Urinary bladder (tissue), 4 donors: Measurements from ENCODE around the gene TECPR2. TPM values are rescaled to one million over a fixed set of nuclear protein-coding genes. Genes with fewer than 3 reads are reported as not detected.

Experiments used
- DNase-seq: peaks from one replicate; pipeline ENCODE4 v3.0.0-alpha.2; 2015; ENCODE audit errors: extremely low spot score
- H3K27ac ChIP-seq: one replicate; pipeline ENCODE4 v1.5.1; 2013; ENCODE audit warnings: low read depth, mild to moderate bottlenecking, moderate library complexity
- H3K36me3 ChIP-seq: one replicate; pipeline ENCODE4 v1.6.1; 2013; ENCODE audit warnings: mild to moderate bottlenecking, moderate library complexity; ENCODE audit not compliant: insufficient read depth
- H3K4me1 ChIP-seq: one replicate; pipeline ENCODE4 v1.6.1; 2013; ENCODE audit warnings: mild to moderate bottlenecking, moderate library complexity; ENCODE audit not compliant: insufficient read depth
- H3K4me3 ChIP-seq: one replicate; pipeline ENCODE4 v1.5.1; 2013; ENCODE audit warnings: low read depth, low read length
- WGBS: extraction: QIAGEN DNeasy Blood & Tissue Kit; methylation state at CpG from one replicate; pipeline ENCODE4 v1.1.7; 2013; 5-methylcytosine and 5-hydroxymethylcytosine counted together
- polyA plus RNA-seq: library from polyadenylated mRNA; stranded (reverse); fragments of 200-250 nt; gene quantifications from one replicate; pipeline ENCODE4 v1.2.3, GENCODE V29; 2013
- total RNA-seq: library from RNA; depleted of rRNA; stranded (reverse); fragments of >200 nt; gene quantifications from one replicate; pipeline ENCODE4 v1.2.3, GENCODE V29; 2014
- donor health status: healthy with polysubstance abuse.
- donor health status: healthy.

The TECPR2 gene
- total and polyA plus RNA-seq, 2 donors: 12.5 to 15.6 TPM

DNA sequence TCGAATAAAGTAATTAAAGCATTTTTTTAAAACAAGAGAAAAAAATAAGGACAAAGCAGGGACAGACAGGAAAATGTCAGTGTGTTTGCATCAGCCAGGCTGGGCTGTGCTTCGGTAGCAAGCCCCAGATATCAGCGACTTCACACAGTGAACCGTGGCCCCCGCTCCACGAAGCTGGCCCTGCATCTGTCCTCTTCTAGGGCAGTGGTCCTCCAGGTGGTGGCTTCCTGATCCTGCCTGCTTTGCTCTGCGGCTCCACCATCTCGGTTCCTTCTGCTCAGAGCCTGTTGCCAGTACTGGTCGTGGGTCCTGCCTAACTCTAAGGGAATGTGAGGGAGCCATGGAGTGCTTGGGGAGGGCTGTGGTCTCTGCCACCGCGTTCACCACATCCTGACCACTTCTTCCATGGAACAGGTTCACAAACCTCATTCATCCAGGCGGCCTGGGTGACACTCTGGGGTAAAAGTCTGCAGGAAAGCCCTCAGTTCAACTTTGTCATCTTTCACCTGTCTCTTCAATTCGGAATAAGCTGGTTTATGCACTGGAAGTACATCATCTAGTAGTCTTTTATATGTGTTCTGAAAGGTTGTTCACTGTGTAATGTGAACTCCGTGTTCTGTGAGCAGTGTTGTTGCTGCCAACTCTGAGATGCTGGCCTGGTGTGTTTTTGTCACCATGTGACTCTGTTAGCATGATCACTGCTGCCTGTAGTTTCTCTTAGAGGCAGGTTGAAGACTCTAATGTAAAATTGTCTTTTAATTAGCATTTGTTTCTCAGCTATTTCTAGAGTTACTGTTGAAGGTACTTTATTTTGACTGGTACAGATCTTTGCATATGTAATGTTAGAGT is 99.0 kb downstream of the TECPR2 start:
- 84% methylated on average over 14 of the region's 14 CpGs for WGBS
- no peak overlapping the region for H3K27ac ChIP-seq
- H3K4me1 ChIP-seq: no peaks in the 10 kb centered on the region
- DNase-seq: no peak
- H3K4me3 ChIP-seq: no peak overlapping the region
- no peaks in the 10 kb centered on the region for H3K36me3 ChIP-seq

DNA sequence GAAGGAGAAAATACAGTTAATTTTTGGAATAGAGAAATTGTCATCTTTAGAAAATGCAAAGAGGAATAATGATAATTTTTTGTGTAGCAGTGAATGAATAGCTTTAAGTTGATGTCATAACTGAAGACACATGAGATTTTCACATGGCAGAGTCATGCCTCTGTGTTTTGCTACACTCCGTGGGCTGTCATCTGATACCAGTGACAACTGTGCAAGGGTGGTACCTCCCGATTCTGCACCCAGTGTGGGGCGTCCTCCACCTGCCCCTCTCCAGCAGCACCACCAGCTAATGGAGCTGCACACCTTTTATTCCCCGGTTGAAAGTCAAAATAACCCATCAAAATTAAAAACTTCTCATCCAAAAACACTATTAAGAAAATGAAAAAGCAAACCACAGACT is 99.7 kb downstream of the TECPR2 start:
- no peaks in the 10 kb centered on the region for H3K36me3 ChIP-seq
- no peaks in the 10 kb centered on the region for H3K4me1 ChIP-seq
- WGBS: 82% methylated on average over 4 of the region's 4 CpGs
- no peak overlapping the region for H3K4me3 ChIP-seq
- DNase-seq: no peak
- H3K27ac ChIP-seq: no peak overlapping the region

DNA sequence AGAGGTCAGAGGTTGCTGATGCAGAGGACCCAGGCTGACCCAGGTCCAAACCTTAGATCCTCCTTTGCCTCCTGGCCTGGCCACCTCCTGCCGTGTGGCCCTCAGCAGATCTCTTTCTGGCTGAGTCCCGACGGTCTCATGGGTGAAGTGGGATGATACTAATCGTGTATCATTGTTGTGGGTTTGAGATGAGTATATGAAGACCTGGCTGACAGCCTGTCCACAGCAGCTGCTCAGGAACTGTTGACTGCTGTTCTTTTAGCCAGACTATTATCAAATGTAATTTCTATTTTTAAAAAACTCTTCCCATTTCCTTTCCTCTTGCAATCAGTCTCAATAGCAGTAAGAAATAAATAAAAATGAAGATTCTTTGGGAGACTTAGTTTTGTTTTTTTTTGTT is 101.3 kb downstream of the TECPR2 start:
- Histone ChIP-seq H3K4me3 (no peak overlapping the region), H3K4me1 (no peaks in the 10 kb centered on the region), H3K27ac (no peak overlapping the region), H3K36me3 (no peaks in the 10 kb centered on the region)
- WGBS: 97% methylated on average over 4 of the region's 4 CpGs
- no peak for DNase-seq

DNA sequence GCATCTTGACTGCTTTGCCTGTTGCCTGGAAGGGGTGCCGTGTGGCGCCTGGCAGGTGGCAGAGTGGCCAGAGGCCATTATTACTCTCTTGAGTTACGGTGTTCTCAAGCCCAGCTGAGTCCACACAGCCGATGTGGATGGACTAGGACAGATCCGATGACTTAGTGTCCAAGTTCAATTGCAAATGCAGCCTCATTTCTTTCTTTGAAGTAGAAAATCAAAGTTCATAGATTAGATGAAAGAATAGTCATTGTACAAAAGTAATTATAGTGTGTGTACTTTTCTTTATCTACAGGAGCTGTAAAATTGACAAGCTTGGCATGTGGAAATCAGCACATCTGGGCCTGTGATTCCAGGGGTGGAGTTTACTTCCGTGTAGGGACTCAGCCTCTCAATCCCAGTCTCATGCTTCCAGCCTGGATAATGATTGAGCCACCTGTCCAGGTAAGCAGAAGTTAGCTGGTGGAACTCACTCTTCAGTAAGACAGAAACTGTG is 102.2 kb downstream of the TECPR2 start:
- Histone ChIP-seq H3K4me1 (no peaks in the 10 kb centered on the region), H3K4me3 (no peak overlapping the region), H3K27ac (no peak overlapping the region), H3K36me3 (no peaks in the 10 kb centered on the region)
- DNase-seq: no peak
- 92% methylated on average over 6 of the region's 6 CpGs for WGBS

DNA sequence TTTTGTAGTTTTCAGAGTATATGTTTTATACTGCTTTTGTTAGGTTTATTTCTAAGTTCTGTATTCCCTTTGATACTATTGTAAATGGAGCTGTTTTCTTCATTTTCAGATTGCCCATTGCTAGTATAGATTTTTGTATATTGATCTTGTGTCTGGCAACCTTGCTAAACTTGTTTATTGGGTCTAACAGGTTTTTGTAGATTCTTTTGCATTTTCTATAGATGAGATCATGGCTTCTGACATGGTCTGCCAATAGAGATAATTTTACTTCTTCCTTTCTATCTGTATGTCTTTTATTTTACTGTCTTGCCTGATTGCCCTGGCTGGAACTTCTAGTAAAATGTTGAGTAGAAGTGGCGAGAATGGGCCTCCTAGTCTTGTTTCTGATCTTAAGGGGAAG is 106.5 kb downstream of the TECPR2 start:
- peaks cover 2% of the 10 kb centered on the region for H3K4me1 ChIP-seq
- no peak for DNase-seq
- no peaks in the 10 kb centered on the region for H3K36me3 ChIP-seq
- H3K27ac ChIP-seq: no peak overlapping the region
- 89% methylated on average over 1 of the region's 1 CpG for WGBS
- no peak overlapping the region for H3K4me3 ChIP-seq

DNA sequence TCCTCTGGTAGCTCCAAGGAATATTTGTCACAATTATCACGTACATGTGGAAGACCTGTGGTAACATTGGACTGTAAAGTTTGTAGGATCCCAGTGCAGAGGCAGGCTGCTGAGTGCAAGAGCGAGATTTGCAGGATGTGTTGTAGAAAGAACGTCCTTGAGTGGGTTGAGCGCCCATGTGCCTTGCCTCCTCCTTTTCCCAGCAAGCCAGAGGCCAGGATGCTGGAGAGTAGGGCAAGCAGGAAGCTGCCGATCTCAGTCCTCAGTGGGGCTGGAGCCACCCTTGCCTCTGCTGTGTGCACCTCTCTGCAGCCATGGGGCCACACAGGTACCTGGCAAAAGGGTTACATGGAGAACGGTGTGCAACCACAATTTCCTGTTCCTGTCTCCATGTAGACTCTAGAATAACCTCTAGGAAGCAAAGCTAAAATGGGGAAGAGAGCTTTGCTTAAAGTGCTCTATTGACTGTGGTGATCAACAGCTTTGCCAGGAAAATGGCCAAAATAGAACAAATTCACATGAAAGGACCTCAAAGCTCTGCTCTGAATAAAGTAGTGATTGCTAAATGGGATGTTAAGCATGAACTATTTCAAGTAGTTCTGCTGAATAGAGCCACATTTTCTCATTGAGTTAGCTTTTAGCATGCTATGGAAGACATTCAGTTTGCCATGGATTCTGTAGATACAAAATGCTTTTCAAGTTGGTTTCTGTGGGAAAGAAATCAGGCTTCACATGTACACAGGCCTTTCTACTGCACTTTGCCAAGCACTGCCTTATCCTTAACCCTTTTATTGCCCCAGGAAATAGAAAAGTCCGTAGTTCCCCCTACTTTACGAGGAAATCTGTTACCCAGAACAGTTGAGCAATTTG is 109.4 kb downstream of the TECPR2 start:
- DNase-seq: no peak

DNA sequence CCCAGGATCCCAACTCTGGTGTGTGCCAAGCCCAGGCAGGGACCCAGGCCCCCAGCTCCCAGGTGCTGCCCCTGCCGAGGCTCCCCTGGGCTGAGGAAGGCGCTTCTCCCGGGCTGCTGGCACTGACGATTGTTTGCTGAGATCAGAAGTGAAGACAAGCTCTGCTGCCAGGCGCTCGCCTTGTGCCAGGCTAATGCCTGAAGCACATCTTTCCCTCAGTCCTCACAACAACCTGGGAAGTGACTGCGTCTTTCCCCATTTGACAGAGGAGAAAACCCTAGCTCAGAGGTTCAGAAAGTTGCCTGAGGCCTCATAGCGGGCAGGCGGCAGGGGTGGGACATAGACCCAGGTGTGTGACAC is 110.0 kb downstream of the TECPR2 start:
- H3K4me3 ChIP-seq: no peak overlapping the region
- H3K36me3 ChIP-seq: no peaks in the 10 kb centered on the region
- 83% methylated on average over 9 of the region's 9 CpGs for WGBS
- no peak for DNase-seq
- peaks cover 2% of the 10 kb centered on the region for H3K4me1 ChIP-seq
- H3K27ac ChIP-seq: no peak overlapping the region

More for the DNA sequence above, 109.4 kb downstream of the TECPR2 start:
- Histone ChIP-seq H3K4me3 (no peak overlapping the region), H3K4me1 (peaks cover 2% of the 10 kb centered on the region), H3K27ac (no peak overlapping the region), H3K36me3 (no peaks in the 10 kb centered on the region)
- WGBS: 85% methylated on average over 8 of the region's 8 CpGs

DNA sequence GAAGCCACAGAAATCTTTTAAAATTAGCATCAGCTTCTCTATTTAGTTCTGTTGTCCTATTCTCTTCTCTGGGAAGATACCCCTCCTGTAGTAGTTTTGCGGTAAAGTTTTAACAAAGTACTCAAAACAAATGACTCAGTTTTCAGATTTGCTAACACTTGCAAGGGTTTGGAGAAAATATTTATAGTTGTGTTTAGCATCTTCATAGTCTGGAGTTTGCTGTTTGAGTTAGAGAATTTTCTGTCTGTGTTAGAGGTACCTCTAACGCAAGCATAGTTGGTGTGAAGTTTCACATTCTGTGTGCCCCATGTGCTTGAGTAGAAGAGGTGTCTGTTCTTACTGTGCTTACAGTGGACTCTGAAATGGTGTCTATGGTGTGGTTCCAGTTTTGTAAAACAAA is 110.8 kb downstream of the TECPR2 start:
- no peak overlapping the region for H3K27ac ChIP-seq
- WGBS: 80% methylated on average over 2 of the region's 2 CpGs
- DNase-seq: no peak

DNA sequence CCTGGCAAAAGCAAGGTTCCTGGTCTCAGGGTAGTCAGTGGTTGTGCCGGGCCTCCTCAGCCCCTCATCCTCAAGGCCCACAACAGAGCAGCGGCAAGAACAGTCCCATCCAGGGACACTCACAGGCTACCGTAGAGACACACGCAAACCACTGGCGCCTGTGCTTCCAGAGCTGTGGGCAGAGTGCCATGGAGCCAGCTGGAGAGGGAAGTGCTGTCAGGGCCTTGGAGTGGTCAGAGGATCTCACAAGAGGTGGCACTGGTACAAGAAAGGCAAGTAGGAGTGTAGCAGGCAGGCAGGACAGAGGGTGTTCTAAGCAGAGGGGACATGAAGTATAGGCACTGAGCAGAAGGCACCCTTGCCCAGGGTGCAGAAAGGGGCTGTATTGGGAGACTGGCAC is 112.2 kb downstream of the TECPR2 start:
- no peaks in the 10 kb centered on the region for H3K36me3 ChIP-seq
- DNase-seq: no peak
- H3K4me3 ChIP-seq: no peak overlapping the region
- 47% methylated on average over 5 of the region's 5 CpGs for WGBS
- peaks cover 2% of the 10 kb centered on the region for H3K4me1 ChIP-seq
- no peak overlapping the region for H3K27ac ChIP-seq

More for the DNA sequence above, 110.8 kb downstream of the TECPR2 start:
- Histone ChIP-seq H3K4me3 (no peak overlapping the region), H3K36me3 (no peaks in the 10 kb centered on the region), H3K4me1 (peaks cover 2% of the 10 kb centered on the region)

DNA sequence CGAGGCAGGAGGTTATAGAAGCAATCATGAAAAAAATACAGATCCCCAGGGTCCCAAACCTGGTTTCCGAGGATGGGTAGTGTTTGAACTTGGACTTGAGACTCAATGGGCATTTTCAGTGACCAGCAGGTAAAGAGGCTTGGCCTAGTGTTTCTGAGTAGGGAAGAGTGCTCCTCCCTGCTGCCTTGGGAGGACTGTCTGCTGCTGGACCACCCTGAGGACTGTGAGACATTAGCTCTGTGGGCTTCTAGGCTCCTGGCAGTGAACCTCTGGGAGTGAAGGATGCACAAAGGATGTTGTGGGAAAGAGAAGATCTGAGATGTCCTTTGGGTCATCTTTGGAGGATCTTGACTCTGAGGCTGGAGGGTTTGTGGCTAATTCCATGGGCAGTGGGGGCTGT is 116.4 kb downstream of the TECPR2 start:
- Histone ChIP-seq H3K4me1 (no peaks in the 10 kb centered on the region), H3K4me3 (no peak overlapping the region), H3K27ac (no peak overlapping the region), H3K36me3 (no peaks in the 10 kb centered on the region)
- no peak for DNase-seq
- 98% methylated on average over 2 of the region's 2 CpGs for WGBS

DNA sequence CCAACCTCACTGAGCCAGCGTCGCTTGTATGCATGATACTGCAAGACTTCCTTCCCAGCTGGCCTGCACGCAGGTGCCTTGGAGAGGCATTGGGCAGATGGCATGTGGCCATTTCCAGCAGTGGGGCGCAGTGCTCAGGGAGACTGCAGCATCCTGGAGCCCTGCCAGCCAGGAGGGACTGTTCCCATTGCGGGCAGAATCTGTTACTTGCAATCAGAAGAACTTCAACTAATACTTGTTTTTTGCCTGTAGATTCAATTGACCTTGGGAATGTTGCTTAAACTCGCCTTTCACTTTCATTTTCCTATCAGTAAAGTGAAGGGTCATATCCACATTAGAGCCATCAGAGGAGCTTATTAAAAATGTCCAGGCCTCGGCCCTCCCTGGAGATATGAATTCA is 117.0 kb downstream of the TECPR2 start:
- Histone ChIP-seq H3K36me3 (no peaks in the 10 kb centered on the region), H3K27ac (no peak overlapping the region), H3K4me1 (no peaks in the 10 kb centered on the region), H3K4me3 (no peak overlapping the region)
- DNase-seq: no peak
- WGBS: 64% methylated on average over 7 of the region's 7 CpGs

DNA sequence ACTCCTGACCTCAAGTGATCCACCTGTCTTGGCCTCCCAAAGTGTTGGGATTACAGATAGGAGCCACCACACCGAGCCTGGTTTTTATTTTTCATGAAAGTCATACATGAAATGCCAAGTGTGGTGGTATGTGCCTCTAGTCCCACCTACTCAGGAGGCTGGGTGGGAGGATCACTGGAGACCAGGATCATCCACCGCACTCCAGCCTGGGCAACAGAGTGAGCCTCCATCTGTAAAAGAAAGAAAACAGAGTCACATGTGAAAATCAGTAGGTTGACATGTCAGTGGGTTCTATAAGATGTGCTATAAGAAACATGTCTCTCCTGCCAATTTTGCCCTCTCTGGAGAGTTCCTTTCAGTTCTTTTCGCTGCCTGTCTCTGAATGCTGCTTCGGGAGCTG is 118.6 kb downstream of the TECPR2 start:
- DNase-seq: no peak
- H3K4me3 ChIP-seq: no peak overlapping the region
- no peak overlapping the region for H3K27ac ChIP-seq
- WGBS: 97% methylated on average over 4 of the region's 4 CpGs
- H3K4me1 ChIP-seq: no peaks in the 10 kb centered on the region
- H3K36me3 ChIP-seq: no peaks in the 10 kb centered on the region

DNA sequence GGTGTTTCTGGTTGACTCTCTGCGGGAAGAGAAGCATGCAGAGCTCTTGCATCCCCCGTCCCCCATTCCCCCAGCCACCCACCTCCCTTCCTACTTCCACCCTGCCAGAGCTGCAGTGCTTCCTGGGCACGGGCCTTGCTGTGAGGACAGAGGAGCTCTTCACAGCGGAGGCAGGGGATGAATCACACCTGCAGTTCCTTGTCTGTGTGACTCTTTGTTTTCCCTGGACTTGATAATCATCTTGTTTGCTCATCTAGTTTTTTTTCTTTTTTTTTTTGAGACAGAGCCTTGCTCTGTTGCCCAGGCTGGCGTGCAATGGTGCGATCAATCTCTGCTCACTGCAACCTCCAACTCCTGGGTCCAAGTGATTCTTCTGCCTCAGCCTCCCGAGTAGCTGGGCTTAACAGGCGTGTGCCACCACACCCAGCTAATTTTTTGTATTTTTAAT is 119.1 kb downstream of the TECPR2 start:
- no peak overlapping the region for H3K4me3 ChIP-seq
- no peak for DNase-seq
- H3K4me1 ChIP-seq: no peaks in the 10 kb centered on the region
- H3K36me3 ChIP-seq: no peaks in the 10 kb centered on the region
- 85% methylated on average over 8 of the region's 8 CpGs for WGBS
- no peak overlapping the region for H3K27ac ChIP-seq

DNA sequence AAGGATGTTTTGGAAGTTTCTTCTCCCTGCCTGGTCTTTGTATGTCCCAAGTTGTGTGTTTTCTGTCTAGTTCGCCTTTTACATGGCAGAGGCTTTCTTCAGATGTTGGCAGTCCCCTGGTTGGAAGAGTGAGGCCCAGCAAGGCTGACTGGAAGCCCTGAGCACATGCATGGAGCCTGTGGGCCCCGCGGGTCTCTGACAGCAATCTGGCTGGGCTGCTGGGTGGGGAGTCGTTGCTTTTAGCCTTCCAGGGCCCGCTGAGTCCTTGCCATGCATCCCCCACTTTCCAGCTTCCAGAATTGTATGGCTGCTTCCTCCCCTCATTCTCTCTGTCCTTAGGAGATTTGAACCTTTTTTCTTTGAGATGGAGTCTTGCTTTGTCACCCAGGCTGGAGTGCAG is 121.6 kb downstream of the TECPR2 start:
- Histone ChIP-seq H3K4me1 (no peaks in the 10 kb centered on the region), H3K36me3 (no peaks in the 10 kb centered on the region), H3K27ac (no peak overlapping the region), H3K4me3 (no peak overlapping the region)
- DNase-seq: no peak
- 81% methylated on average over 5 of the region's 5 CpGs for WGBS
